MM.1S (cell line): ENCODE measurements around the gene SLC38A10.

Source experiments
- EZH2 ChIP-seq: fragments of 300-600 bp; sonication (generic); optimal IDR thresholded peaks from 2 replicates; pipeline ENCODE3; 2017; ENCODE audit warnings: low read depth, mild to moderate bottlenecking, antibody characterized with exemption, low read length, mixed read lengths
- EZH2phosphoT487 ChIP-seq: fragments of 300-600 bp; sonication (generic); IDR thresholded peaks from 2 replicates; pipeline ENCODE4 v1.6.1; 2018; ENCODE audit warnings: antibody characterized with exemption, low read length
- TF ChIP-seq, protein P1 (sequence below): fragments of 300-600 bp; sonication (generic); IDR thresholded peaks from 2 replicates; pipeline ENCODE4 v1.5.1; 2016; ENCODE audit warnings: antibody characterized with exemption, low read length, mixed read lengths

DNA sequence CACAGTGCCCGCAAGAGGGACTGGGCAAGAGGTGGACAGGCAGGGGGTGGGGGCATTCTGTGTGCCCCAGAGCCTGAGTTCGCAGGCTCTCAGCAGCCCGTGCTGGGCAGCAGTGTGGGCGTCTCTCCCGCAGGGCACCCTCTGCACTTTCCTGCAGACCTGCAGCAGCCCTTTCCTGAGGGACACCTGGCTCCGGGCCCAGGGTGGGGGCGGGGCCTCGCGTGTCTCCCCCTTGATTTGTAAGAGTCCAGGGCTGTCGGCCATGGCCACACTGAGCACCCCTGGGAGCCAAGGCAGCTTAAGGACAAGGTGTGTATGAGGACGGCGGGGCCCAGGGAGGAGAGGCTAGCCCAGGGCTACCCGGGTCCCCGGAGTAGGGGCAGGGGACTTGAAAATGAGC lies 33.4 kb upstream of the SLC38A10 start:
- TF ChIP-seq, protein P1, sequence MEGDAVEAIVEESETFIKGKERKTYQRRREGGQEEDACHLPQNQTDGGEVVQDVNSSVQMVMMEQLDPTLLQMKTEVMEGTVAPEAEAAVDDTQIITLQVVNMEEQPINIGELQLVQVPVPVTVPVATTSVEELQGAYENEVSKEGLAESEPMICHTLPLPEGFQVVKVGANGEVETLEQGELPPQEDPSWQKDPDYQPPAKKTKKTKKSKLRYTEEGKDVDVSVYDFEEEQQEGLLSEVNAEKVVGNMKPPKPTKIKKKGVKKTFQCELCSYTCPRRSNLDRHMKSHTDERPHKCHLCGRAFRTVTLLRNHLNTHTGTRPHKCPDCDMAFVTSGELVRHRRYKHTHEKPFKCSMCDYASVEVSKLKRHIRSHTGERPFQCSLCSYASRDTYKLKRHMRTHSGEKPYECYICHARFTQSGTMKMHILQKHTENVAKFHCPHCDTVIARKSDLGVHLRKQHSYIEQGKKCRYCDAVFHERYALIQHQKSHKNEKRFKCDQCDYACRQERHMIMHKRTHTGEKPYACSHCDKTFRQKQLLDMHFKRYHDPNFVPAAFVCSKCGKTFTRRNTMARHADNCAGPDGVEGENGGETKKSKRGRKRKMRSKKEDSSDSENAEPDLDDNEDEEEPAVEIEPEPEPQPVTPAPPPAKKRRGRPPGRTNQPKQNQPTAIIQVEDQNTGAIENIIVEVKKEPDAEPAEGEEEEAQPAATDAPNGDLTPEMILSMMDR: no peak
- TF ChIP-seq EZH2: no peak
- no peak for TF ChIP-seq EZH2phosphoT487
